Right lobe of liver (tissue), 4 donors: Measurements from ENCODE around the gene PTPN7.

Experiments
- POLR2A ChIP-seq: fragments of 450-650 bp; IDR thresholded peaks from one replicate; pipeline ENCODE4 v1.6.1; 2017; ENCODE audit warnings: antibody characterized with exemption, mild to moderate bottlenecking
- TF ChIP-seq, protein P1 (sequence below), 4 donors: fragments of 200-600 bp in 3 of 4; fragments of 450-650 bp in 1 of 4; IDR thresholded peaks; one replicate each; pipeline versions ENCODE4 v1.5.1 to v1.8.0; 2016 to 2022; ENCODE audit warnings: antibody characterized with exemption in 4 of 4, mild to moderate bottlenecking in 2 of 4
- donor health status: DM: no; HTN: no; CAD: no.
- donor health status: DM: no; HTN: no; CAD: no.
- donor health status: DM: no; HTN: yes; CAD: no.

- TF ChIP-seq, protein P1, sequence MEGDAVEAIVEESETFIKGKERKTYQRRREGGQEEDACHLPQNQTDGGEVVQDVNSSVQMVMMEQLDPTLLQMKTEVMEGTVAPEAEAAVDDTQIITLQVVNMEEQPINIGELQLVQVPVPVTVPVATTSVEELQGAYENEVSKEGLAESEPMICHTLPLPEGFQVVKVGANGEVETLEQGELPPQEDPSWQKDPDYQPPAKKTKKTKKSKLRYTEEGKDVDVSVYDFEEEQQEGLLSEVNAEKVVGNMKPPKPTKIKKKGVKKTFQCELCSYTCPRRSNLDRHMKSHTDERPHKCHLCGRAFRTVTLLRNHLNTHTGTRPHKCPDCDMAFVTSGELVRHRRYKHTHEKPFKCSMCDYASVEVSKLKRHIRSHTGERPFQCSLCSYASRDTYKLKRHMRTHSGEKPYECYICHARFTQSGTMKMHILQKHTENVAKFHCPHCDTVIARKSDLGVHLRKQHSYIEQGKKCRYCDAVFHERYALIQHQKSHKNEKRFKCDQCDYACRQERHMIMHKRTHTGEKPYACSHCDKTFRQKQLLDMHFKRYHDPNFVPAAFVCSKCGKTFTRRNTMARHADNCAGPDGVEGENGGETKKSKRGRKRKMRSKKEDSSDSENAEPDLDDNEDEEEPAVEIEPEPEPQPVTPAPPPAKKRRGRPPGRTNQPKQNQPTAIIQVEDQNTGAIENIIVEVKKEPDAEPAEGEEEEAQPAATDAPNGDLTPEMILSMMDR (IDR thresholded peaks at IDR 0.05): no peak
- no peak for TF ChIP-seq POLR2A
Measured at GRCh38 chr1:202130297-202130721, 30.1 kb downstream of the PTPN7 start.
